HG02623 (cell line): ENCODE measurements around the gene COX7B2.

Experiments
- ATAC-seq: cut with Tn5 transposase; IDR thresholded peaks from one replicate; pipeline ENCODE4 v1.9.1; 2021; ENCODE audit warnings: moderate library complexity; ENCODE audit not compliant: unreplicated experiment

The COX7B2 gene

GRCh38 chr4:46890056-46890455, 19.0 kb downstream of the COX7B2 start:
- no peak for ATAC-seq

GRCh38 chr4:46889410-46889809, 19.6 kb downstream of the COX7B2 start:
- no peak for ATAC-seq

- ATAC-seq: no peak
Measured at GRCh38 chr4:46886711-46887110, 22.3 kb downstream of the COX7B2 start.

GRCh38 chr4:46878641-46879040, 30.4 kb downstream of the COX7B2 start:
- ATAC-seq: no peak

- ATAC-seq: no peak
Measured at GRCh38 chr4:46874811-46875210, 34.2 kb downstream of the COX7B2 start.

GRCh38 chr4:46870411-46870810, 38.6 kb downstream of the COX7B2 start:
- ATAC-seq: no peak

- no peak for ATAC-seq
Measured at GRCh38 chr4:46856333-46856732, 52.7 kb downstream of the COX7B2 start.

GRCh38 chr4:46852800-46853199, 56.2 kb downstream of the COX7B2 start:
- no peak for ATAC-seq

GRCh38 chr4:46850026-46850425, 59.0 kb downstream of the COX7B2 start:
- no peak for ATAC-seq

GRCh38 chr4:46844325-46844917, 64.6 kb downstream of the COX7B2 start:
- ATAC-seq: peak; percentile 61

GRCh38 chr4:46839128-46839527, 69.9 kb downstream of the COX7B2 start:
- ATAC-seq: no peak

GRCh38 chr4:46837639-46838038, 71.4 kb downstream of the COX7B2 start:
- ATAC-seq: no peak

GRCh38 chr4:46836584-46836983, 72.5 kb downstream of the COX7B2 start:
- ATAC-seq: no peak

- ATAC-seq: no peak
Measured at GRCh38 chr4:46830971-46831454, 78.0 kb downstream of the COX7B2 start.

GRCh38 chr4:46820154-46820553, 88.9 kb downstream of the COX7B2 start:
- ATAC-seq: no peak

GRCh38 chr4:46819095-46819494, 90.0 kb downstream of the COX7B2 start:
- no peak for ATAC-seq

- ATAC-seq: no peak
Measured at GRCh38 chr4:46818604-46819003, 90.4 kb downstream of the COX7B2 start.

GRCh38 chr4:46817806-46818205, 91.2 kb downstream of the COX7B2 start:
- ATAC-seq: no peak

GRCh38 chr4:46804781-46805413, 104.1 kb downstream of the COX7B2 start:
- ATAC-seq: no peak

GRCh38 chr4:46793036-46793435, 116.0 kb downstream of the COX7B2 start:
- ATAC-seq: no peak

- no peak for ATAC-seq
Measured at GRCh38 chr4:46781434-46782092, 127.5 kb downstream of the COX7B2 start.

- ATAC-seq: no peak
Measured at GRCh38 chr4:46765465-46765864, 143.6 kb downstream of the COX7B2 start.
